Activated naive CD4-positive, alpha-beta T cell treated with anti-CD3 and anti-CD28 coated beads, Interleukin-2, amount 50 U/mL, for 72 hours (primary cell): ENCODE results near the gene SUPT5H. TPM values are rescaled to one million over a fixed set of nuclear protein-coding genes. Genes with fewer than 3 reads are reported as not detected.

Source experiments
- ATAC-seq, 2 donors: fragments of 150-1000 bp; cut with Tn5 transposase; 2 replicates each; pipeline ENCODE4 v1.10.0; 2021; ENCODE audit warnings: mild to moderate bottlenecking in 2 of 2, moderate library complexity in 2 of 2
- DNase-seq, 2 donors: peaks; one replicate each; pipeline ENCODE4 v3.0.0; 2021 to 2022; ENCODE audit warnings: low spot score in 2 of 2
- H3K27ac Mint-ChIP-seq, 2 donors: one replicate each; pipeline ENCODE4 v1.8.0; 2022; ENCODE audit warnings: mild to moderate bottlenecking in 2 of 2, mixed read lengths in 2 of 2
- H3K36me3 Mint-ChIP-seq, 2 donors: one replicate each; pipeline ENCODE4 v1.8.0; 2022; ENCODE audit warnings: mixed read lengths in 2 of 2
- H3K9me3 Mint-ChIP-seq, 2 donors: one replicate each; pipeline ENCODE4 v1.8.0; 2022; ENCODE audit warnings: mixed read lengths in 2 of 2
- total RNA-seq, 2 donors: library from RNA; stranded (reverse); gene quantifications; one replicate each; pipeline ENCODE4 v1.2.3, GENCODE V29; 2022

Gene SUPT5H
- total RNA-seq, 2 donors from 2014 or later: 197 to 211 TPM

- DNase-seq (no peak), ATAC-seq (no peak)
- Mint-ChIP-seq H3K27ac (no peak overlapping the region), H3K36me3 (peaks cover 2 to 10% of the 10 kb centered on the region in 2 donors), H3K9me3 (no peaks in the 10 kb centered on the region)
Measured at GRCh38 chr19:39416152-39417120, 28.9 kb upstream of the SUPT5H start.

- ATAC-seq (no peak), DNase-seq (no peak)
- Mint-ChIP-seq H3K27ac (peak overlapping the region in 1 of 2 donors; percentile 86), H3K9me3 (no peaks in the 10 kb centered on the region), H3K36me3 (peaks cover 0 to 10% of the 10 kb centered on the region in 2 donors)
Measured at GRCh38 chr19:39417463-39418181, 27.8 kb upstream of the SUPT5H start.

GRCh38 chr19:39419003-39419402 lies 26.4 kb upstream of the SUPT5H start:
- Mint-ChIP-seq H3K27ac (no peak overlapping the region), H3K36me3 (peaks cover 0 to 6% of the 10 kb centered on the region in 2 donors), H3K9me3 (no peaks in the 10 kb centered on the region)
- ATAC-seq: no peak
- DNase-seq: no peak

- H3K27ac Mint-ChIP-seq: no peak overlapping the region
- ATAC-seq (no peak), DNase-seq (no peak)
- H3K9me3 Mint-ChIP-seq: no peaks in the 10 kb centered on the region
- H3K36me3 Mint-ChIP-seq: no peaks in the 10 kb centered on the region
Measured at GRCh38 chr19:39420769-39421168, 24.6 kb upstream of the SUPT5H start.

GRCh38 chr19:39422020-39422419 lies 23.4 kb upstream of the SUPT5H start:
- no peak overlapping the region for H3K27ac Mint-ChIP-seq
- H3K9me3 Mint-ChIP-seq: no peaks in the 10 kb centered on the region
- H3K36me3 Mint-ChIP-seq: no peaks in the 10 kb centered on the region
- ATAC-seq: no peak
- no peak for DNase-seq

- Mint-ChIP-seq H3K27ac (no peak overlapping the region), H3K36me3 (no peaks in the 10 kb centered on the region), H3K9me3 (no peaks in the 10 kb centered on the region)
- no peak for DNase-seq
- ATAC-seq: no peak
Measured at GRCh38 chr19:39423258-39424086, 21.9 kb upstream of the SUPT5H start.

GRCh38 chr19:39424934-39425333 lies 20.4 kb upstream of the SUPT5H start:
- no peak overlapping the region for H3K27ac Mint-ChIP-seq
- no peak for ATAC-seq
- no peaks in the 10 kb centered on the region for H3K9me3 Mint-ChIP-seq
- no peaks in the 10 kb centered on the region for H3K36me3 Mint-ChIP-seq
- no peak for DNase-seq

- H3K36me3 Mint-ChIP-seq: no peaks in the 10 kb centered on the region
- ATAC-seq (no peak), DNase-seq (no peak)
- no peak overlapping the region for H3K27ac Mint-ChIP-seq
- no peaks in the 10 kb centered on the region for H3K9me3 Mint-ChIP-seq
Measured at GRCh38 chr19:39425744-39426143, 19.6 kb upstream of the SUPT5H start.

- no peak for ATAC-seq
Measured at GRCh38 chr19:39426170-39426569, 19.2 kb upstream of the SUPT5H start.

GRCh38 chr19:39427707-39428106 lies 17.7 kb upstream of the SUPT5H start:
- peaks cover 3 to 5% of the 10 kb centered on the region in 2 donors for H3K36me3 Mint-ChIP-seq
- H3K9me3 Mint-ChIP-seq: no peaks in the 10 kb centered on the region
- peak overlapping the region in 1 of 2 donors; percentile 35 for H3K27ac Mint-ChIP-seq
- DNase-seq (no peak), ATAC-seq (no peak)

More at GRCh38 chr19:39426170-39426569, 19.2 kb upstream of the SUPT5H start:
- Mint-ChIP-seq H3K27ac (no peak overlapping the region), H3K9me3 (no peaks in the 10 kb centered on the region), H3K36me3 (no peaks in the 10 kb centered on the region)
- no peak for DNase-seq

GRCh38 chr19:39428283-39429112 lies 16.9 kb upstream of the SUPT5H start:
- Mint-ChIP-seq H3K9me3 (no peaks in the 10 kb centered on the region), H3K36me3 (peaks cover 11 to 13% of the 10 kb centered on the region in 2 donors), H3K27ac (peak overlapping the region; percentile 50 to 96)
- no peak for DNase-seq
- peak in 1 of 2 donors; percentile 3 for ATAC-seq

- peak; percentile 69 to 83 for DNase-seq
- ATAC-seq: peak; percentile 75 to 76
- Mint-ChIP-seq H3K27ac (peak overlapping the region; percentile 96 to 98), H3K9me3 (no peaks in the 10 kb centered on the region), H3K36me3 (peaks cover 32 to 34% of the 10 kb centered on the region in 2 donors)
Measured at GRCh38 chr19:39430675-39431593, 14.4 kb upstream of the SUPT5H start.

GRCh38 chr19:39432677-39433025 lies 12.7 kb upstream of the SUPT5H start:
- DNase-seq (no peak), ATAC-seq (no peak)
- Mint-ChIP-seq H3K36me3 (peaks cover 35 to 38% of the 10 kb centered on the region in 2 donors), H3K27ac (peak overlapping the region; percentile 96 to 100), H3K9me3 (no peaks in the 10 kb centered on the region)

GRCh38 chr19:39433480-39434079 lies 11.8 kb upstream of the SUPT5H start:
- Mint-ChIP-seq H3K36me3 (peaks cover 35 to 38% of the 10 kb centered on the region in 2 donors), H3K27ac (peak overlapping the region; percentile 96 to 100), H3K9me3 (no peaks in the 10 kb centered on the region)
- ATAC-seq: no peak
- DNase-seq: no peak
